ENCODE results near the gene HYCC2.

DNA sequence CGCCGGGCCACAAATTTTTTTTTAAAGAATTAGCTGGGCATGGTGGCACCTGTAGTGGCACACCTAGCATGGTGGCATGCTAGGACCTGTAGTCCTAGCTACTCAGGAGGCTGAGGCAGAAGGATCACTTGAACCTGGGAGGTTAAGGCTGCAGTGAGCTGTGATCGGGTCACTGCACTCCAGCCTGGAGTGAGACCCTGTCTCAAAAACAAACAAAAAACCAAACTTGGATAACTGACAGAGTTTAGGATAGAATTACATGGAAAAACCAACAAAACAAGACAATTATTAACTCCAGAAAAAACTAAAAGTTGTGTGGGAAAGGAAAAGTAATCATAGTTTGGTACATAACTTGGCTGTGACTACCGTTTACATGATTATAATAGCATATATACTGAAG is 42.9 kb upstream of the HYCC2 start:
- no peak for TF ChIP-seq EZH2 (IDR thresholded peaks at IDR 0.05; ENCODE audit: borderline replicate concordance, insufficient read depth, low read depth, low read length, poor library complexity, severe bottlenecking)
- TF ChIP-seq, protein P1, sequence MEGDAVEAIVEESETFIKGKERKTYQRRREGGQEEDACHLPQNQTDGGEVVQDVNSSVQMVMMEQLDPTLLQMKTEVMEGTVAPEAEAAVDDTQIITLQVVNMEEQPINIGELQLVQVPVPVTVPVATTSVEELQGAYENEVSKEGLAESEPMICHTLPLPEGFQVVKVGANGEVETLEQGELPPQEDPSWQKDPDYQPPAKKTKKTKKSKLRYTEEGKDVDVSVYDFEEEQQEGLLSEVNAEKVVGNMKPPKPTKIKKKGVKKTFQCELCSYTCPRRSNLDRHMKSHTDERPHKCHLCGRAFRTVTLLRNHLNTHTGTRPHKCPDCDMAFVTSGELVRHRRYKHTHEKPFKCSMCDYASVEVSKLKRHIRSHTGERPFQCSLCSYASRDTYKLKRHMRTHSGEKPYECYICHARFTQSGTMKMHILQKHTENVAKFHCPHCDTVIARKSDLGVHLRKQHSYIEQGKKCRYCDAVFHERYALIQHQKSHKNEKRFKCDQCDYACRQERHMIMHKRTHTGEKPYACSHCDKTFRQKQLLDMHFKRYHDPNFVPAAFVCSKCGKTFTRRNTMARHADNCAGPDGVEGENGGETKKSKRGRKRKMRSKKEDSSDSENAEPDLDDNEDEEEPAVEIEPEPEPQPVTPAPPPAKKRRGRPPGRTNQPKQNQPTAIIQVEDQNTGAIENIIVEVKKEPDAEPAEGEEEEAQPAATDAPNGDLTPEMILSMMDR (IDR thresholded peaks at IDR 0.05), result no peak

Data from B cell (primary cell).